GM12801 (cell line): ENCODE data around the gene AMD1.

Experiments used
- CTCF ChIP-seq: IDR thresholded peaks from one replicate; pipeline ENCODE4 v1.5.1; 2011; ENCODE audit warnings: control low read depth; ENCODE audit not compliant: insufficient read length; ENCODE audit errors: extremely low read depth

AMD1 gene

GRCh38 chr6:110881546-110882273 is 7.1 kb downstream of the AMD1 start:
- no peak for TF ChIP-seq CTCF

GRCh38 chr6:110882274-110882619 is 7.7 kb downstream of the AMD1 start:
- no peak for TF ChIP-seq CTCF

- TF ChIP-seq CTCF, result no peak
These were observed 8.4 kb downstream of the AMD1 start for GRCh38 chr6:110882824-110883554.

GRCh38 chr6:110884321-110884720 is 9.7 kb downstream of the AMD1 start:
- no peak for TF ChIP-seq CTCF

- no peak for TF ChIP-seq CTCF
These were observed 10.9 kb downstream of the AMD1 start for GRCh38 chr6:110885526-110885925.

GRCh38 chr6:110886555-110887167 is 12.1 kb downstream of the AMD1 start:
- no peak for TF ChIP-seq CTCF

- TF ChIP-seq CTCF, result no peak
These were observed 15.7 kb downstream of the AMD1 start for GRCh38 chr6:110890288-110890687.
